ENCODE measurements around the gene ITPR2. TPM values are rescaled to one million over a fixed set of nuclear protein-coding genes. Genes with fewer than 3 reads are reported as not detected.
"Not testable (repeated sequence)": the region's sequence is repeated elsewhere in the genome, so short reads cannot be mapped to it uniquely, and the experiment has no call there.

ITPR2 gene
- total RNA-seq, 1 donor from 2014 or later = 74.5 TPM

- H3K4me3 Mint-ChIP-seq = no peak overlapping the region
- no peaks in the 10 kb centered on the region for H3K36me3 Mint-ChIP-seq (ENCODE audit: low read depth)
- no peaks in the 10 kb centered on the region for H3K9me3 Mint-ChIP-seq
- no peak for TF ChIP-seq CTCF (IDR thresholded peaks at IDR 0.05)
- CTCF ChIA-PET = no interaction called here
- no peak for DNase-seq
- no peak for ATAC-seq (ENCODE audit: low read depth)
- intact Hi-C loops (cut with micrococcal nuclease) = no loop called here
- POLR2A ChIA-PET = interaction anchor here (0.6 kb wide), 1 partner anchor 718 kb away, joined by 8 read pairs; no protein-coding TSS in a partner anchor
- H3K4me1 Mint-ChIP-seq = peaks cover 4% of the 10 kb centered on the region
- no peak overlapping the region for H3K27ac Mint-ChIP-seq
- no peaks in the 10 kb centered on the region for H3K27me3 Mint-ChIP-seq
These were observed 6.0 kb upstream of the ITPR2 start for GRCh38 chr12:26838888-26839416.

DNA sequence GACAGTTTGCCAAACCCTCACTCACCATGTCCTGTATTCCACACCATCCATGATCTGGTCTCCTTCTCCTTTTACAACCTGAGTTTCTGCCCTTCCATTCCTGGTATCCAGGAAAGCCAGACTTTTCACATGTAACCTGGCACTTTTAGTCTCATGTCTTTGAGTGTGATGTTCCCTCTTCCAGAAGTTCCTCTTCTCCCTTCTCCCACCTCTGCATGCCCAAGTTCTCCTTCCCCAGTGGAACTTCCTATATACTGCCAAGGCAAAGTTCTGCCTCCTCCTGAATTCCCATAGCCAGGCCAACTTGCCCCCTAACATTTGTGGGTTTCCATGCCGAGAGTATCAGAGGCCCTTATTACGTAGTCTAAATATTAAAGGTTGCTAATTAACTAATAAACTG, 3.2 kb upstream of the ITPR2 start:
- ATAC-seq (ENCODE audit: low read depth) (no peak), DNase-seq (no peak)
- peaks cover 17% of the 10 kb centered on the region for H3K4me1 Mint-ChIP-seq
- no peak for TF ChIP-seq CTCF (IDR thresholded peaks at IDR 0.05)
- H3K4me3 Mint-ChIP-seq = no peak overlapping the region
- ChIA-PET POLR2A (interaction anchor here (0.5 kb wide), 1 partner anchor 45 kb away, joined by 4 read pairs; no protein-coding TSS in a partner anchor), CTCF (interaction anchor here (1.1 kb wide), 1 partner anchor 9 kb away, joined by 5 read pairs; no protein-coding TSS in a partner anchor)
- no peaks in the 10 kb centered on the region for H3K27me3 Mint-ChIP-seq
- no peaks in the 10 kb centered on the region for H3K9me3 Mint-ChIP-seq
- peaks cover 4% of the 10 kb centered on the region for H3K36me3 Mint-ChIP-seq (ENCODE audit: low read depth)
- intact Hi-C loops (cut with micrococcal nuclease) = no loop called here
- H3K27ac Mint-ChIP-seq = no peak overlapping the region

- peaks cover 31% of the 10 kb centered on the region for H3K4me1 Mint-ChIP-seq
- CTCF ChIA-PET = interaction anchor here (0.9 to 3.9 kb wide), 4 partner anchors 11 to 472 kb away, joined by 4 to 23 read pairs (median 14); no protein-coding TSS in a partner anchor
- POLR2A ChIA-PET = interaction anchor here (2.6 to 3.5 kb wide), 2 partner anchors 10 to 188 kb away, joined by 17 to 31 read pairs; partner anchors contain the start of gene MED21
- H3K36me3 Mint-ChIP-seq (ENCODE audit: low read depth); ATAC-seq (ENCODE audit: low read depth); DNase-seq; H3K27me3 Mint-ChIP-seq; H3K27ac Mint-ChIP-seq; H3K9me3 Mint-ChIP-seq: not testable (repeated sequence)
- intact Hi-C loops (cut with micrococcal nuclease) = loop anchor here (5.0 kb wide), 3 partner anchors 87 to 1582 kb away; partner anchors contain the start of gene KRAS
- peak overlapping the region; percentile 92 for H3K4me3 Mint-ChIP-seq
These were observed 1.6 kb upstream of the ITPR2 start for GRCh38 chr12:26834503-26835060.

DNA sequence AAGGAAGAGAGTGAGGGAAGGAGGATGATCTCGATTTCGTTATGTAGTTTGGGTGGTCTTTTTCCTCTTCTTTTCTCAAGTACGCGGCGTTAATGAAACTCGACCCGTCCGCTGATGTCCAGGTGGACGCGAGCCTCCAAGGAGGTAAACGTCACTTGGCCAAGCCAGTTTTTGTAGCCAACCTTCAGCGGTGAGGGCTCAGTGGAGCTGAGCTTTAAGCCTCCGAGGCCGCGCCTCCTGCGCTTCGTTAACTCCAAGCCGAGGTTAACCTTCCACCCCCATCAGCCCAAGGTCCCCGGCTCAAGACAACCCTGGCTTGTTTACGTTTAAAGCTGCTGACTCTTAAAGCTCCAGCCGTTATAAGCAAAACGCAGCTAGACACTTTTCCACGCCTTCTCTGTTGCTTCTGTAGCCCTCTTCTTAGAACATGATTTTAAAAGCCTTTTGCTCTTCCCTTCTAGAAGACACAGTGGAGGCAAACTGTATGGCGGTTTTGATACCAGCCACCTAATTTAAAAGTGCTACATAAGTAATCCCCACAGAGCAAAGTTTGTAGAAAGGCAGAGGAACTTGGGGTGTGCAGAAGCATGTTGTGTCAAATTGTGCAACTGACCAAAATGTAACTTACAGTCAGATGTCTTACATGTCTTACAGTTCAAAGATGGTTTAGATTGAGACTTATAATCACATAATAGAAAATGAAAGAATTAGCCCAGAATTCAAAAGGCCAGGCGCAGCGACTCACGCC, 923 bp upstream of the ITPR2 start:
- ATAC-seq (ENCODE audit: low read depth) (peak; percentile 15), DNase-seq (peak; percentile 38)
- POLR2A ChIA-PET = interaction anchor here (0.7 to 3.5 kb wide), 14 partner anchors 7 to 1356 kb away, joined by 3 to 31 read pairs (median 8); partner anchors contain the start of genes CCDC91 and MED21
- no peaks in the 10 kb centered on the region for H3K9me3 Mint-ChIP-seq
- H3K4me3 Mint-ChIP-seq = peak overlapping the region; percentile 92
- CTCF ChIA-PET = interaction anchor here (0.9 to 3.9 kb wide), 8 partner anchors 12 to 472 kb away, joined by 3 to 23 read pairs (median 4); no protein-coding TSS in a partner anchor
- peaks cover 6% of the 10 kb centered on the region for H3K36me3 Mint-ChIP-seq (ENCODE audit: low read depth)
- intact Hi-C loops (cut with micrococcal nuclease) = loop anchor here (1.0 to 5.0 kb wide), 12 partner anchors 12 to 1582 kb away; partner anchors contain the start of genes FGFR1OP2, KRAS, MRPS35 and TM7SF3
- no peaks in the 10 kb centered on the region for H3K27me3 Mint-ChIP-seq
- peak overlapping the region; percentile 83 for H3K27ac Mint-ChIP-seq
- TF ChIP-seq CTCF (IDR thresholded peaks at IDR 0.05) = no peak
- H3K4me1 Mint-ChIP-seq = peaks cover 37% of the 10 kb centered on the region

DNA sequence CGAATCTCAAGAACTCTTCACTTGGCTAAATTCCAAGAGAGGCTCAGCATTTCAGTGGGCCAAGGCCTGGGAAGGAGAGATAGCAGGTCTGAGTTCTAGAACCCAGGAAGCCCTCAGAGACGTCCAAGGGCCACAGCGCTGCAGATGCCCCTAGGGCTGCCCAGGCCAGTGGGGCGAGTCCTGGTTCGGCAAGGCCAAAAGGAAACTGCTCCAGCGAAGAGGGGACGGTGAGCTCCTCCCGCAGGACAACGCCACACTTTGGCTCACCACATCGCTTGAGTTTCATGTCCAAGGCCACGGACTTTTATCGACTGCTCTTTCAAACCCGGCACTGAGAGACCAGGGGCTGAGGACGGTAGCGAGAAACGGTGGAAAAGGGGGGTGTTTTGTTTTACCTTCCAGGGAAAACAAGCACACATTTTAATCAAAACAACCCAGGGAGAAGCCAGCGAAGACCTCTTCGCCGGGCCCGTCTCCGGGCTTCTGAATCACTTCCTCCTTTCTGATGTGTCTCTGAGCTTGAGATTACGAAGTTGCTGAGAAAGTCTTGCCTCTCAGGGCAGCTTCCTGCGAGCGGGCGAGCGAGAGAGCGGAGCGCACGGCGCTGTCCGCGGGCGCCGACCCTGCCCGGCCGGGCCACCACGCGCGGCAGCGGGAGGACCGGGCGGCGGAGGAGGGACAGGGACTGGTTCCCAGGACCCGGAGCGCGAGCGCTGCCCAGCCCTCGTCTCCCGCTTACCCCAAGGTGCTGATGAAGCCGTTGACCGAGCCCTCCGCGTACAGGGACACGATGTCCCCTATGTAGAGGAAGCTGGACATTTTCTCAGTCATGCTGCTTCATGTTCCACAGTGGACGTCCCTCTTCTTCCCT, 808 bp downstream of the ITPR2 start:
- Mint-ChIP-seq H3K36me3 (ENCODE audit: low read depth) (peaks cover 6% of the 10 kb centered on the region), H3K4me1 (peaks cover 53% of the 10 kb centered on the region), H3K27ac (peak overlapping the region; percentile 99), H3K27me3 (no peaks in the 10 kb centered on the region), H3K4me3 (peak overlapping the region; percentile 96), H3K9me3 (no peaks in the 10 kb centered on the region)
- ATAC-seq (ENCODE audit: low read depth) (peak; percentile 52), DNase-seq (peak; percentile 64)
- POLR2A ChIA-PET = interaction anchor here (0.5 to 3.5 kb wide), 38 partner anchors 8 to 1822 kb away, joined by 3 to 31 read pairs (median 5); partner anchors contain the start of genes FGFR1OP2, MED21 and TM7SF3
- intact Hi-C loops (cut with micrococcal nuclease) = loop anchor here (2.0 to 5.0 kb wide), 7 partner anchors 41 to 1580 kb away; partner anchors contain the start of gene KRAS
- TF ChIP-seq CTCF (IDR thresholded peaks at IDR 0.05) = no peak
- CTCF ChIA-PET = interaction anchor here (0.9 to 3.9 kb wide), 8 partner anchors 11 to 713 kb away, joined by 3 to 23 read pairs (median 4); no protein-coding TSS in a partner anchor

Data from activated B cell treated with CpG ODN at 0.5 μM for 24 hours (primary cell).